Measurements from ENCODE around the gene GRK5. TPM values are rescaled to one million over a fixed set of nuclear protein-coding genes. Genes with fewer than 3 reads are reported as not detected.
A peak's percentile ranks its signal among the peaks of the same experiment; 100 is the strongest.
"Not testable (repeated sequence)": the region's sequence is repeated elsewhere in the genome, so short reads cannot be mapped to it uniquely, and the experiment has no call there.

Gene GRK5
- total RNA-seq, 1 donor from 2014 or later, result 43.2 TPM

DNA sequence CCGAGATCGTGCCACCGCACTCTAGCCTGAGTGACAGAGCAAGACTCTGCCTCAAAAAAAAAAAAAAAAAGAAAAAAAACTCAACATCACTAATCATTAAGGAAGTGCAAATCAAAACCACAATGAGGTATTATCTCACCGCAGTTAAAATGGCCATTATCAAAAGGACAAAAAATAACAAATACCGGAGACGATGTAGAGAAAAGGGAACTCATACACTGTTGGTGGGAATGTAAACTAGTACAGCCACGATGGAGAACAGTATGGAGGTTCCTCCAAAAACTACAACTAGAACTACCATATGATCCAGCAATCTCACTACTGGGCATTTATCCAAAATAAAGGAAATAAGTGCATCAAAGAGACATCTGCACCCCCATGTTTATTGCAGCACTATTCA is 24.3 kb downstream of the GRK5 start:
- Mint-ChIP-seq H3K4me1 (ENCODE audit: unreplicated experiment) (peaks cover 63% of the 10 kb centered on the region), H3K27ac (ENCODE audit: unreplicated experiment) (no peak overlapping the region), H3K36me3 (ENCODE audit: unreplicated experiment) (peaks cover 8% of the 10 kb centered on the region), H3K4me3 (ENCODE audit: unreplicated experiment) (no peak overlapping the region), H3K9me3 (ENCODE audit: unreplicated experiment) (no peaks in the 10 kb centered on the region), H3K27me3 (ENCODE audit: unreplicated experiment) (no peaks in the 10 kb centered on the region)
- no peak for DNase-seq (ENCODE audit: extremely low spot score, unreplicated experiment)
- TF ChIP-seq, protein P1, sequence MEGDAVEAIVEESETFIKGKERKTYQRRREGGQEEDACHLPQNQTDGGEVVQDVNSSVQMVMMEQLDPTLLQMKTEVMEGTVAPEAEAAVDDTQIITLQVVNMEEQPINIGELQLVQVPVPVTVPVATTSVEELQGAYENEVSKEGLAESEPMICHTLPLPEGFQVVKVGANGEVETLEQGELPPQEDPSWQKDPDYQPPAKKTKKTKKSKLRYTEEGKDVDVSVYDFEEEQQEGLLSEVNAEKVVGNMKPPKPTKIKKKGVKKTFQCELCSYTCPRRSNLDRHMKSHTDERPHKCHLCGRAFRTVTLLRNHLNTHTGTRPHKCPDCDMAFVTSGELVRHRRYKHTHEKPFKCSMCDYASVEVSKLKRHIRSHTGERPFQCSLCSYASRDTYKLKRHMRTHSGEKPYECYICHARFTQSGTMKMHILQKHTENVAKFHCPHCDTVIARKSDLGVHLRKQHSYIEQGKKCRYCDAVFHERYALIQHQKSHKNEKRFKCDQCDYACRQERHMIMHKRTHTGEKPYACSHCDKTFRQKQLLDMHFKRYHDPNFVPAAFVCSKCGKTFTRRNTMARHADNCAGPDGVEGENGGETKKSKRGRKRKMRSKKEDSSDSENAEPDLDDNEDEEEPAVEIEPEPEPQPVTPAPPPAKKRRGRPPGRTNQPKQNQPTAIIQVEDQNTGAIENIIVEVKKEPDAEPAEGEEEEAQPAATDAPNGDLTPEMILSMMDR (IDR thresholded peaks at IDR 0.05), result no peak

DNA sequence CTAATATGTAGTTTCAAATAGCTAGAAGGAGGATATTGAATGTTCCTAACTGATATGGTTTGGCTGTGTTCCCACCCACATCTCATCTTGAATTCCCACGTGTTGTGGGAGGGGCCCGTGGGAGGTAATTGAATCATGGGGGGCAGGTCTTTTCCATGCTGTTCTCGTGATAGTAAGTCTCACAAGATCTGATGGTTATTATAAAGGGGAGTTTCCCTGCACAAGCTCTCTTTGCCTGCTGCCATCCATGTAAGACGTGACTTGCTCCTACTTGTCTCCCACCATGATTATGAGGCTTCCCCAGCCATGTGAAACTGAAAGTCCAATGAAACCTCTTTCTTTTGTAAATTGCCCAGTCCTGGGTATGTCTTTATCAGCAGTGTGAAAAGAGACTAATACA is 25.1 kb downstream of the GRK5 start:
- not testable (repeated sequence) for H3K4me3 Mint-ChIP-seq (ENCODE audit: unreplicated experiment); H3K36me3 Mint-ChIP-seq (ENCODE audit: unreplicated experiment); H3K9me3 Mint-ChIP-seq (ENCODE audit: unreplicated experiment); H3K27me3 Mint-ChIP-seq (ENCODE audit: unreplicated experiment); DNase-seq (ENCODE audit: extremely low spot score, unreplicated experiment)
- peak overlapping the region; percentile 91 for H3K27ac Mint-ChIP-seq (ENCODE audit: unreplicated experiment)
- peaks cover 66% of the 10 kb centered on the region for H3K4me1 Mint-ChIP-seq (ENCODE audit: unreplicated experiment)

DNA sequence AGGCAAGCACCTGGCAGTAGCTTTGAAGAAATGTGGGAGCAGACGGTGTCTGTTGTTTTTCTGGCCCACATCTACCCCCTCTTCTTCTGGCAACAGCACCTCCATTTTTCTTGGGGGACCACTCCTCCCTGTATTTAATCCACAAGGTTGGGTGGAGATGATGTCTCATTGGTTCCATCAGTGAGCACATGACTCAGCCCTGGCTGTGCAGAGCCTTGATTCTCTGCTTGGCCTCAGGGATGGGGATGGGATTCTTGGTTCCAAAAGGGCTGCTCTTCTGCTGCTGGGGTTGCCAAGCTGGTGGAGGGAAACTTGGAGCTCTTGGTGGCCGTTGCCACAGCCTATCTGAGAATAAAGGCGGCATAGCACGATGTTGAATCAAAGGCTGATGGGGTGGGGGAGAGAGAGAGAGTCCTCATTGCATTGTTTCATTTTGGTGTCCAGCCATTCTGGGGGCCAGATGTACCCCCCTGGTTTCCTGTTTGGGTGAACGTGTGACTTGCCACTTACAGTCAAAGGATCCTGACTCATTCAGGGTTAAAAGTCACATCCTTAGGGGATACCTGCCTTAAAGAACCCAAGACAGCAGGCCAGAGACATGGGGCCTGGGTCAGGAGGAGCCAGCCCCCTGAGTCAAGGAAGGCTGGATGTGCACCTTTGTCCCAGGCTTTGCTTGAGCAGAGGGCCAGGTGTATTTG is 25.9 kb downstream of the GRK5 start:
- H3K4me3 Mint-ChIP-seq (ENCODE audit: unreplicated experiment), result no peak overlapping the region
- DNase-seq (ENCODE audit: extremely low spot score, unreplicated experiment), result no peak
- peak overlapping the region; percentile 91 for H3K27ac Mint-ChIP-seq (ENCODE audit: unreplicated experiment)
- peaks cover 70% of the 10 kb centered on the region for H3K4me1 Mint-ChIP-seq (ENCODE audit: unreplicated experiment)
- TF ChIP-seq, protein P1 (IDR thresholded peaks at IDR 0.05), result no peak
- no peaks in the 10 kb centered on the region for H3K27me3 Mint-ChIP-seq (ENCODE audit: unreplicated experiment)
- peaks cover 7% of the 10 kb centered on the region for H3K36me3 Mint-ChIP-seq (ENCODE audit: unreplicated experiment)
- no peaks in the 10 kb centered on the region for H3K9me3 Mint-ChIP-seq (ENCODE audit: unreplicated experiment)

DNA sequence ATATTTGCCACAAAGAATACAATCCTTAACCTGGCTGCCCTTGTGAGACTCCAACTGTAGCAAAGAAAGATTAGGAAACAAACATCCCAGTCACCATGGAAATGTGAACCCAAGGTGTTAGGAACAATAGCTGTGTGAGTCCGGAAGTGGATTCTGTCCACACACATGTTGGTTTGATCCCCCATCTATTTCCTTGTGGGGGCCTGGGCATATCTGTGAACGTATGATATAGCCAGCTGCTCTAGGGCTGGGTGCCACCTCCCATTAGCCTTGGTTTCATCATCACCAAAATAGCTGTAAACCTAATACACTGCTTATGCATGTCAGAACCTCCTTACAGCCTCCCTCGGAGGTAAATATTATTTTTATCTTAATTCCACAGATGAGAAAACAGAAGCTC is 26.4 kb downstream of the GRK5 start:
- Mint-ChIP-seq H3K27me3 (ENCODE audit: unreplicated experiment) (no peaks in the 10 kb centered on the region), H3K9me3 (ENCODE audit: unreplicated experiment) (no peaks in the 10 kb centered on the region), H3K36me3 (ENCODE audit: unreplicated experiment) (peaks cover 4% of the 10 kb centered on the region), H3K4me3 (ENCODE audit: unreplicated experiment) (no peak overlapping the region), H3K4me1 (ENCODE audit: unreplicated experiment) (peaks cover 71% of the 10 kb centered on the region), H3K27ac (ENCODE audit: unreplicated experiment) (peak overlapping the region; percentile 91)
- no peak for DNase-seq (ENCODE audit: extremely low spot score, unreplicated experiment)
- TF ChIP-seq, protein P1 (IDR thresholded peaks at IDR 0.05), result no peak

DNA sequence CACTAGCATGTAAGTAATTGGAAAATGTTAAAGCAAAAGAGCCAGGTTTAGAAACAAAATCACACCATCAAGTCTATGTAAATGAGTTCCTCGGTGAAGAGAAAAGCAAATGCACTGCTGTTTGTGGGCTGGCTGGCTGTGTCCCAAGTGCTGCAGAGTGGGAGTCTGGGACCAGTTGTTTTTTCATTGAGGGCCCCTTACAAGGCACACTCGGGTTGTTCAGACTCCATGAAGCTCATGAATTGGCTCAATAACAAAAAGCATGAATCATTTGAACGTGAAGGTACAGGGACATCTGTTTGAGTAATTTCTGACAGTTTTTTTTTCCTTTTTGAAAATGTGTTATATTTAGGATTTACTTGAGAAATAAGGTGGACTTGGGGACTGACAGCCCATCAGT is 28.0 kb downstream of the GRK5 start:
- no peak overlapping the region for H3K4me3 Mint-ChIP-seq (ENCODE audit: unreplicated experiment)
- H3K27ac Mint-ChIP-seq (ENCODE audit: unreplicated experiment), result peak overlapping the region; percentile 91
- H3K36me3 Mint-ChIP-seq (ENCODE audit: unreplicated experiment), result peaks cover 4% of the 10 kb centered on the region
- no peak for DNase-seq (ENCODE audit: extremely low spot score, unreplicated experiment)
- no peaks in the 10 kb centered on the region for H3K9me3 Mint-ChIP-seq (ENCODE audit: unreplicated experiment)
- H3K4me1 Mint-ChIP-seq (ENCODE audit: unreplicated experiment), result peaks cover 79% of the 10 kb centered on the region
- H3K27me3 Mint-ChIP-seq (ENCODE audit: unreplicated experiment), result no peaks in the 10 kb centered on the region
- TF ChIP-seq, protein P1 (IDR thresholded peaks at IDR 0.05), result no peak
